HG02571 (cell line): ENCODE results near the gene TGFA.

ENCODE experiments used
- ATAC-seq: cut with Tn5 transposase; IDR thresholded peaks from one replicate; pipeline ENCODE4 v1.9.1; 2021; ENCODE audit warnings: mild to moderate bottlenecking, moderate library complexity; ENCODE audit not compliant: unreplicated experiment

Gene TGFA

DNA sequence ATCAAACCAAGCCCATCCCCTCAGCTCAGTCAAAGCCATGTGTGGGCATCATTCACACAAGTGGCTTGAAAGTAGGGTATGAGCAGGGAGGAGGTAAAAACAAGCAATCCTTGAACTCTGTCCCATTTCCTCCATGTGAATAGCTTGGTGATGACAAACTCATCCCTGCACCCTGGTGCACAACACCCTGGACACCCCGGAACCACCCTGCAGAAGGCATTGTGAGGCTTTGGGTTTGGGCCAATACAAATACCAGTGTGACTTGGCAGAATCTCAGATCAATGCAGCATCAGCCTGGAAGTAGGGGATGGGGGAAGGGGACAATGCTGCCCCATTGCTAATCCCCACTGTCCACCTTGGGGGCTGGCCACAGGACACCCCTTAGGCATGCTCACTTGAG is 28.6 kb downstream of the TGFA start:
- ATAC-seq = no peak

DNA sequence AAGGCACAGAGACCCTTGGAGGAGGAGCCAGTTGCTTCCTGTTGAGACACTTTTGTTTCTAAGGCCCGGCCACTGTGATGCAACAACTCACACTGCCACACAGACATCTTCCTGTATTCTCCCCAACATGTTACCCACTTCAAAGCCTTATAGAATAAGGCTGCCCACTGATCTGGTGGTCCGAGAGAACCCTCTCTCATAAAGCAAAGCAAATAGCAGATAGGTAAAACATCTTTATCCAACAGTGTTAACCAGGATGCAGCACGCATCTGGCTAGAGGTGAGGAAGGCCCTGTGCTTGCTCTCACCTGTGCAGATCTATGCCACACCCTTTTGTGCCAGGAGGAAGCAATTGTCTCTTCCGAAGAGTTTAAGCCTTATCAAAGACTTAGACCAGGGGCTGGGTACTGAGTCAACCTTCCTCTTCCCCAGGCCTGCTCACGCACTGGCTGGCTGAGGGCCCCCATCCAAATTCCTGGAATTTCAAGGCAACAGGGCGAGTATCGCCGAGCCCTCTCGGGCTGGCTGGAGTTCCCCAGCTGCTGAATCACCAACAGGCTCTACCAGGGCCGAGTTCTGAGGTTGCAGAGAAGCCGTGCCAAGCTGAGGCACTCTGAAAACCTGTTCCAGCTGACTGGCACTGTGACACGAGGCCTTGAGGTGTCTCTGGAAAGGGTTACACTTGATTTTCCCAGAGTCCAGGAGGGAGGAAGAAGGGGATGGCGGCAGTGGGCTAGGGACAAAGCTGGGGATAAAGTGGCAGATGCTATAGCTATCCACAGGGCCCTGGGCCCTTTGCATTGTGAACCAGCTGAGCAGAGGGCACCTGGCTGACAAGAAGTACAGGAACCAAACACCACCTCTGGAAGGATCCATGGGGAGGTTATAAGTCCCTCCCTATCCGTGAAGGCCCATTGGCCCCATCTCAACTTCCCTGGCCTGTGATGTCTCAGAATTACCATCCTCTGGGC is 29.3 kb downstream of the TGFA start:
- no peak for ATAC-seq

DNA sequence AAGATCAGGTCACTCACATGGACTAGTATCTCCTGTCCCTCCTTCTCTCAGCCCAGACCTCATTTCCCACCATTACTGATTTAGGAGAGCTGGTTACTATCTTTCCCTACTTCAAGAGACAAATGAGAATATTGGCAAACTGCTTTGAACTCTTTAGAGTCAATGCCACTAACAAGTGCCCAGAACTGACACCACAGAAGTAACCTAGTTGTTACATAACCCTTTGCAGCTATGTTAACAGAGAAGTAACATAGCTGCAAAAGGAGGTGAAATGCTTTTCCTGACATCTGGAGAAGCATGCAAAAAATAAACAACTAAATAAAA is 30.0 kb downstream of the TGFA start:
- no peak for ATAC-seq

DNA sequence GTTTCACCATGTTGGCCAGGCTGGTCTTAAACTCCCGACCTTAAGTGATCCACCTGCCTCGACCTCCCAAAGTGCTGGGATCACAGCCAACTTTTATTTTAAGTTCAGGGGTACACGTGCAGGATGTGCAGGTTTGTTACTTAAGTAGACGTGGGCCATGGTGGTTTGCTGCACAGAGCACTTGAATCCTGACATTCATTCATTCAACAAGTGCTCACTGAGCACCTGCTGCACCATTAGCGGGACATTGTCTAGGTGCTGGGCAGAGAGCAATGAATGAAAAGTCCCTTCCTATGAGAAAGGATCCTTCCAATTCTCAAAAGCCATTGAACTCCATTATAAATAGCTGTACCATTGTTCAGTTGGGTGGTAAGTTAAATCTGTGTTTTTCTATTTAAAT is 31.0 kb downstream of the TGFA start:
- ATAC-seq = no peak

DNA sequence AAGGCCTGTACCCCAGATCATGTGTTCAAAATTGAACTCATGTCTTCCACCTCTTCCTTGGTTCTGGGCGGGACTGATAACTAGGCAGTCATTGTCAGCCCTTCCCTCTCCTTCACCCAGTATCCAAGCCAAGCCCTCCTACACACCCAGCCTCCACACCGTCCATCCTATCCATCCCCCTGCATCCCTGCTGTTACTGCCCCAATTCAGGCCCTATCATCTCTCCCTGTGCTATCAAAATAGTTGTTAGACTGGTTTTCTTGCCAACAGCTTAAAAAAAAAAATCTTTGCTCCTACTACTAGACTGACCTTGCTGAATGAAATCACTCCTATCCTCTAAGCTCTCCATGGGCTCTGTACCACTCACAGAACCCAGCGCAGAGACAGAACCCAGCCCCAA is 32.8 kb downstream of the TGFA start:
- ATAC-seq = no peak

DNA sequence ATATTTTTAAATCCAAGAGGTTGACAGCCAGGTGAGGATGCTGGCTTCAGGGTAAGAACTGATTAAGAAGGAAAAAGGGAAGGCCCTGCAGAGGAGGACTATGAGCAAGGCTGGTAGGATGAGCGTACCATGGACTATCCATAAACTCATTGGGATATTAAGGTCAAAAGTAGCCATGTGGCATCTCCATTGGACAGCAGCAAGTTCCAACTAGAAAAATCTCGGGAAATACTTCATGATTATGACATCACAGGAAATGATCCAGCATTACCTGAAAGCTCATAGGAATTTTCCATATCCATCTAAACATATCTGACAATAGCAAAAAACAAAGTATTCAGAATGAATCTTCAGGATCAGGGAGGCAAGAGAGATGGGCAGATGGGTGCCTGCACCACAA is 34.2 kb downstream of the TGFA start:
- ATAC-seq = no peak

DNA sequence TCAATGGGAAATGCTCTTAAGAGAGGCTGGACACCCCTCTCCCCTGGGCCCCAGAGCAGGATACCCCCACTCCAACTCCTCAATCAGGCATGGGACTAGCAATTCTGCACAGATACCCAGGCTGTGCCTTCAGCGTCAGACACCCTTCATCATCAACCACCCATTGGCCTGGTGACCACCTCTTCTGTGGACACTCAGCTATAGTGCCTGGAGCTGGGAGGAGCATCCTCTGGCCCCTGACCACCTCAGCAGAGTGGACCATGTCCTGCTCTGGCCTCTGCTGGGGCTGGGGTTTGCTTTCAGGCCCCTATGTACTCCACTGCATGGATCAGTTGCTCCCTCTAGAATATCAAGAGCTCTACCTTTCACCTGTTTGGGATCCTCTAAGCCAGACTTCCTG is 35.1 kb downstream of the TGFA start:
- no peak for ATAC-seq

DNA sequence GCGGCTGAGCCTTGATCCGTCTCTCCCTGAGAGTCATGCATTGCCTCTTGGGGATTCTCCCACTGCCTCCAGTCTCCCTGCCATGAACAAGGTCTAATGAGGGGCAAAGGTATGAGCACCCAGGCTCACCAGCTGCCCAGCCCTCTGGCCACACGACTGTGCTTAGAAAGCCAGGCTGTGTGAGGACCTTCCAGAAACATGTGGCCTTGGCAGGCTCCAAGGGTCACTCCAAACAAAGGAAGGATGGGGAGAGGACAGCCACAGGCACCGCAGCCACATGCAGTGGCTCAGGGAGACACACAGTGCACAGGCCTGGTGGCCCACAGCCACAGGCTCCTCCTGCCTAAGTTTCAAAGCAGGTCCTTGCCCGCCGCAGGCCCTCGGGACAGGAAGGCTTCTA is 35.8 kb downstream of the TGFA start:
- no peak for ATAC-seq

DNA sequence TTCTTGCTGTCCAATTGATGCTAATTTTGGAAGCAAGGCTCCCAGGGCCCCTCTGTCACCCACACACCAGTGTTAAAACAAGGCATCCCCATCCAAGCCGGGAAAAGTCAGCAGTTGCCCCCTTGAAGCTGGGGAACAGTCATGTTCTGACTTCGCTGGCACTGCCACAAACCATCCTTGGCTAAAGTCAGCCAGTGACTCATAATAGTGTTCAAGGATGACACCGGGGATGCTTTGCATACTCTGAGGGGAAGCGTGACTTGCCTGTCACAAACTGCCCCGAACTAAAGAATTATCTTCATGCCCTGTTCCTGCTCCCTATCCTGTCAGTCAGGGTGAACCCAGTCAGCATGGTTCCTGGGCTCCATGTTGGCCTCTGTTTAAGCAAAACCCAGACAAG is 37.0 kb downstream of the TGFA start:
- peak; percentile 96 for ATAC-seq

DNA sequence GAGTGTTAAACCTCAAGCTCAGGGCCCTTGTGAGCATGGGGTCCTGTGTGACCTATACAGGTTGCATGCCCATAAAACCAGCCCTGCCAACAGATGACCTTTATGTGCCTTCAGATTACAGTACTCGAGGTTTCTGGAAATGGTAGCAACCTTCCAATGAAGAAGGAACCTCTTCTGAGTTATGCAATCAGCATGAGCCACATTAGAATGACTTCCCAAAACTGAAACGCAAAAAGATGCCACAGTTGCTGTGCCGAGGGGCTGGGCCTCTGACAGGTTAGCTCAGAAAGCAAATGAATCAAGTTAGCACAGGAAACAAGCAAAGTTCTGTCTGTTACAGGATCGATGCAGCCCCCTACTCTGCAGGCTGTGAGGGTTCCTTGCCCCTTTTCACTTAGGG is 37.7 kb downstream of the TGFA start:
- no peak for ATAC-seq

DNA sequence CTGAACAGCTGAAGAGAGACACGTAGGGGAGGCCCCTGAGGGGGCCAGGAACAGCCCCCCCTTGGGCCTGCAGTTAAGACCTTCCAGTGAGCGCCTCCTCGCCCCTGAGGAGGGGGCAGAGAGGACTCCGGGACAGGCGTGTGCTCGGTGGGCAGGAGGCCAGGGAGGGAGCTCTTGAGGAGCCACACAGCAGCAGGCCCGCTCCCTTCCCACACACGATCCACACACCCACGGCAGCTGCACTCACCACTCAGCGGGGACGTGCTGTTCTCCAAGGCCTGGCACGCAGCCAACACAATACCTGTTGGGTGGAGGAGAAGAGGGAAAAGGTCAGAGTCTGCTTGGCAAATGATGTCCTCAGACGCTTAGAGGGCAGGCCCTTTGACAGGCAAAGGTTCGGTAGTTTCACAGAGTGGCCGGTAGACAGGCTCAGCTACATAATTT is 39.0 kb downstream of the TGFA start:
- ATAC-seq = no peak

DNA sequence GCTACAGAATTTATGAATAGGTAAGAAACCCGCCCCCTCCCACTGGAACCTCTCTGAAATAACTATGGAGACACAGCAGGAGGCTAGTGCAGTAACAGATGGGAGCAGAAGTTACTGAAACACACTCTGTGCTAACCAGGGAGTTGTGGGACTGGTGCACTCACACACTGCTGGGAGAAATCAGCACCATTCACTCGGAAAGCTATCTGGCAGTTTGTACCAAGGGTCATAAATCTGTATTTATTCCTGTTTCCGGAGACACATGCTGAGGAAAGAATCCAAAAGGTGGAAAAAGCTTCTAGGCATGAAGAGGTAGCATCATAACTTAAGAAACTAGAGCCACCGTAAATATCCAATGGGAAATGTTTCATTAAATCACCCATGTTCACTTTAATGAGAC is 39.9 kb downstream of the TGFA start:
- no peak for ATAC-seq

DNA sequence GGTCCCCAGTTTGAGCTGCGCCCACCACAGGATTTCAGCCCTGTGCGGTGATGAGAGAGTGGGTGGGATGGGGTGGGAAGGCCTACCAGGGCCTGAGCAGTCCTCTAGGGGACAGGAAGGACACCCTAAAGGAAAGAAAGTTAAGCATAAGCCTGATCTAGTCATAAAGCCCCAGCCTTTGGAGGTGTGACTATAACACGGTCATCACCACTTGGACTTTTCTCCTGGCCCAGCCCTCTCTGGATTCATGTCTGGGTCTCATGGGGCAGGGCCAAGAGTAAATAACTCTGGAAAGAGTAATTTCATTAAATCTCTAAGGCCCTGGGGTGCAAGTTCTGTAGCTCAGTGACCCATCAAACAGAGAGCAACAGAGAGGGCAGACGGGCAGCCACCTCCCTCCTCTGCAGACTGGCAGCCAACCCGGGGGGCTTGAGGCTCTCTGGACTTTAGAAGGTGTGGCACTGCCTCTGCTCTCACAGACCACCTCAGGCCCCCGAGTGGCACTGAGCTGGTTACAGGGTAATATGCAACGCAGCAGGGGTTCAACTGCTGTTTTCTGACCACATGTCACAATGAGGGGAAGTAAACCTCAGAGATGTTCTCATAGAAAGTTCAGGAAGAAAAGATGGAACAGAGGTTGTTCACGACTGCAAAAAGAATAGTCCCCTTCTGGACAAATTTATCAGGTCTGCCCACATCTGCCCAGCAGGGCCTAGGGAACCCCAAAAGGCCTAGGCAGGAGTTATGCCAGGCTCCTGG is 41.5 kb downstream of the TGFA start:
- ATAC-seq = no peak

DNA sequence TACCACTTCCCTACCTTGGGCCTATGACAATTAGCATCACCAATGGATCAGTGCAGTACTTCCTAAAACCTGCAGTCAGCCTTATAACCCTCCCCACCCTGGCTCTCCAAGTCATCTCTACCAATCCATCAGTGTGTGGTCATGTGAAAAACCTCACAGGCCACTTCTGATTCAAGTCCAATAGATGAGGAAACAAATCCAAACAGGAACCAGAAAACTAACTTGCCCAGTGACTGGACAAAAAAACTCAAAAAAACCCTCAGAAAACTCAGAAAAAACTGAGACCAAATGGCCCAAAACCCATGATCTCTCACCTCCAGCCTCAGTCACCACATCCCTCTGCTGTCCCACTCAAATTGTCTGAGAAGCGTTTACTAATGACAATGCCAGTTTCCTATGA is 43.3 kb downstream of the TGFA start:
- ATAC-seq = no peak

DNA sequence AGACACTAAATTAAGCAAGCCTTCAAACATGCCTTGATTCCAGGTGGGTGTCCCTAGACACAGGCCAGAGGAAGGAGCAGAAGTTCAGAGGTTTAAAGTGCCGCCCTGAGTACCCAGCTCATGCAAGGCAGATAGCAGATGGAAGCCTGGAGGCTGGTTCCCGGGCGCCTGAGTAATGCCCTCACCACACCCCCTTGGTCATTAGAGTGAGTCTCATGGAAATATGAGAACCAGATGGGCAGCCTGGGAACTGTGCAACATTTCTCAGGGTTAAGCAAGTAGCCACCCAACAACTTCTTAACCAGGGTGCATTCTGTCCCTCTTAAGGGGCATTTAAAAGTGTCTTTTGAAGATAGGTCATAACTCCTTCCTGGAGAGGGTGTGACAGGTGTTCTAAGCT is 44.1 kb downstream of the TGFA start:
- ATAC-seq = no peak

DNA sequence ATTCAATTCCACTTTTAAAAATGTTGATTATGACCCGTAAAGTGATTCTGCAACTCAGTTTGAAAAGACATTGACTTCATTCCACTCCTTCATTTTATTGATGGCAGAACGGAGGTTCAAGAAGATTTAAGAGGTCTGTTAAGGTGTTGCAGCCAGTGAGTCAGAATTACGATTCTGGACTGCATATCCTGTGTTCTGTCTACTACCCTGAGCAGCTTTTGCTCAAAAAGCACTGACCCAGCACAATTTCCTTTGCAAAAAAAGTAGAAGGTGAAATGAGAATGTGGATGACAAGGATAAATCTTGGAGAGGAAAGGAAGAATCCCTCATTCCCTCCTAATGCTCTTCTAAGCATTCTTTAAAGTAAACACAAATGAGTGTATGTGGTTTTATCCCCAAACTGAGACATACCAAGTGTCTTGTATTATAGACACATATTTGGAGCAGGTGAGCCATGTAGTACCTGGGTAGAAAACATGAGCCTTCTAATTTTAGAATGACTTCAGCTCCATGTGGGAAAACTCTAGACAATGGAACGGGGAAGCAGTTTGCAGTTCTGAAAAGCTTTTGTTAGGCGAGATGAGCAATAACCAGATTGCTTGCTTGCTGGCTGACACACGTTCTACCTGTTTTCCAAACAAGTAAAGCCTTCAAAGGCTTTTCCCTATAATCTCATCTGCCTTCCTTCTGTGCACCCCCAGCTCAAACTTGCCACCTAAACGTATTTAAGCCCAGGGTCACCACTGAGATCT is 44.7 kb downstream of the TGFA start:
- no peak for ATAC-seq

DNA sequence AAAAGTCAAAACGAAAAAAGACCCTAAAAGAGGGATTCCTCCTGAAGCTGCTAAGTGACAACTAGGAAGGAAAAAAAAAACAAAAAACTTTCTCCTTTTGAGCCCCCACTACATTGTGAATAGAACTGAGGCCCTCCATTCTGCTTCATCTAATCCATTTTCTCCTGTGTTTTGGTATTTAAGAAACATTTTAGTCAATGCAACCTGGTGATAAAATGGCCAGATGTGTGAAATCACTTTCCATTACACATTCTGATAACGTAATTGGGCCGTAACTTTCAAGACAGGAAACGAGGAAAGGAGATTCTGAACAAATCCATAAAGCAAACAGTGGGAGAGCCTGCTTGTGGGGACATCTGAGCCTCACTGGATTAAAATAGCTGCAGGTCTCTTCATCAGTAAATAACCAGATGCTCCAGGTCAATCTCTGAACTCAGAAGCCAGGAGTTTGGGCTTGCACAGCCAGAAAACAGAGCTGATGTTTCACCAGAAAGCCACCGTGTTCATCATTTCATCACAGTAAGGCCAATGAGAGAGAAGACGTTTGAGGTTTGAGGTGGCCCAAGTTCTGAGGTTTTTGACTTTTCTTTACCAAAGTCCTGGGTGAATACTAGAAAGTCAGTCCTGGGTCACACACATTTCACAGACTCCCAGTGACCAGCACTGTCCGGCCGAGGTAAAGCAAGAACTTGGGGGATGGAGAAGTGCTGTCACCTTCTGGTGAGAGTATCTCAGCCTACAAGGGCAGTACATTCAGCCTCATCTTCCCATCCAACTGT is 47.8 kb downstream of the TGFA start:
- no peak for ATAC-seq

DNA sequence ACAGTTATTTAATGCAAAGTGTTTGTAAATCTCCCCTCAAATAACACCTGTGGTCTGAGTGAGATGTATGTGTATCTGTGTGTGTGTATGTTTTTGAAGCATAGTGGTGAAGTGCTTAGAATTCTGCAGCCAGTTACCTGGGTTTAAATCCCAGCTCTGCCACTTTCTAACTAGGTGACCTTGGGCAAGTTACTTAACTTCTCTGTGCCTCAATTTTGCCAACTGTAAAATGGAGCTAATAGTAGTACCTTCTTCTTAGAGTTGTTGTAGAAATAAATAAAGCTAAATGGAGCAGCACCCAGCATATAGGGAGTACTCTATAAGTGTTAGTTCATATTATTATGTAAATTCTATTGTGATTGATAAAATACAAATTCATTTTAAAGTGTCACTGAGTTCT is 48.9 kb downstream of the TGFA start:
- ATAC-seq = no peak

DNA sequence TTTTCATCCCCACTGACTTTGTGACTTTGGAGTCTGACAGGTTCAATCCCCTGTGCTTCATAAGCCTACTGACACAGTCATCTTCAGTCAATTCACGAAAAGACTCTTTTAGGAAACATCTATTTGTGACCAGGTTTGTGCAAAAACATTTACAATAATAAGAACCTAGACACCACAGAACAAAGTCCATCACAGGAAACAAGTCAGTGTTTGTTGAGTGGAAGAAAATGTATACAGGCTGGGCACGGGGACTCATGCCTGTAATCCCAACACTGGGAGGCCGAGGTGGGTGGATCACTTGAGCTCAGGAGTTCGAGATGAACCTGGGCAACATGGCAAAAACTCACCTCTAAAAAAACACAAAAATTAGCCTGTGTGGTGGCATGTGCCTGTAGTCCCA is 49.7 kb downstream of the TGFA start:
- no peak for ATAC-seq

DNA sequence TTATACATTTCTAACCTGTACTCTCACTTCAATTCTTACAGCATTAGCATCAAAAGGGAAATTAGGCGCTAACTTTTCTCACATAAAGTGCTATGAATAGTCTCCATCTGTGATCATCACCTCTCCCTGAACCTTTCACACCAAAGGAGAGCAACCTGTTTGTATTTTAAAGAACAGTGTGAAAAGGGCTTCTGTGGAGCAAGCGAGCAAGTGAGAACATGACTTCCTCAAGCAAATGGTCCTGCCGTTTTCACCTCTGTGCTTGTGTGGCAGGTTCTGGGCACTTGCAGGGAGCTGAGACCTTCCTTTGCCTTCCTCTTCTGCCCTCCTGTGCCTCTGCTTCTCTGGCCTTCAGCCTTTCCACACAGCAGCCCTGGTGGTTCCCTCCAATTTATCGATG is 51.9 kb downstream of the TGFA start:
- no peak for ATAC-seq

DNA sequence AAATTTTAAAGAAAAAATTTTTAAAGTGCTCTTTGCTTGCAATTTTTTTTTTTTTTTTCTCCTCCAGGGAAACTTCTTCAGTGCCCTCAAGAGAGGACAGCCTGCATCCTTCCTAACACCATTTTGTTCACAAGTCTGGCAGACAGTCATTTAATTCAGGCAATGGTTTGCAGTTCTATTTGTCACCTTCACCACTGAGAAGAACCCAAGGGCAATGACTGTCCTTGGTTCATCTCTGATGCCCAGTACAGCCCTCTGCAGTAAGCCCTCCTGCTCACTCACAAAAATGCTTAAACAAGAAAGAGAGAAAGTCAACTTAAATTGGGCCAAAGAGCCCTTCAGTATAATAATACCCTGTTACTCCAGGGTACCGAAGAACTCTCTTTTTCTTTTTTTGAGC is 52.4 kb downstream of the TGFA start:
- ATAC-seq = no peak
